Muscle of leg (tissue), 11 donors: ENCODE measurements around the gene CDYL2. TPM values are rescaled to one million over a fixed set of nuclear protein-coding genes. Genes with fewer than 3 reads are reported as not detected.
A peak's percentile ranks its signal among the peaks of the same experiment; 100 is the strongest.

Experiments used
- DNase-seq: peaks from one replicate; pipeline ENCODE4 v3.0.0; 2013
- H3K27ac ChIP-seq: one replicate; pipeline ENCODE4 v1.5.1; 2013; ENCODE audit warnings: mild to moderate bottlenecking, low read length, control low read depth
- H3K27me3 ChIP-seq: one replicate; pipeline ENCODE4 v1.6.1; 2013; ENCODE audit warnings: low read length; ENCODE audit not compliant: control insufficient read depth, insufficient read depth
- H3K36me3 ChIP-seq: one replicate; pipeline ENCODE4 v1.6.1; 2013; ENCODE audit warnings: low read length; ENCODE audit not compliant: control insufficient read depth, insufficient read depth
- H3K4me1 ChIP-seq: one replicate; pipeline ENCODE4 v1.6.1; 2013; ENCODE audit warnings: low read length; ENCODE audit not compliant: control insufficient read depth, insufficient read depth
- H3K4me3 ChIP-seq: one replicate; pipeline ENCODE4 v1.5.1; 2013; ENCODE audit warnings: low read length, control low read depth
- H3K9me3 ChIP-seq: replicated peaks from 2 replicates; pipeline ENCODE4 v1.6.1; 2013; ENCODE audit warnings: low read depth, low read length; ENCODE audit not compliant: control insufficient read depth
- WGBS: methylation state at CpG from one replicate; pipeline ENCODE4 v1.1.5; 2013; ENCODE audit warnings: missing lambda C conversion rate; ENCODE audit not compliant: insufficient coverage; 5-methylcytosine and 5-hydroxymethylcytosine counted together
- polyA plus RNA-seq, 8 donors: library from polyadenylated mRNA; unstranded; fragments of 120-200 nt; gene quantifications; one replicate each; pipeline versions ENCODE4 v1.2.1 to v1.2.3, GENCODE V29; 2013; ENCODE audit warnings: inconsistent platforms in 1 of 8, low replicate concordance in 1 of 8; ENCODE audit not compliant: insufficient read length in 8 of 8, insufficient read depth in 1 of 8
- total RNA-seq: library from RNA; stranded (reverse); fragments of 120-200 nt; gene quantifications from one replicate; pipeline ENCODE4 v1.2.4, GENCODE V29; 2013

The CDYL2 gene
- total and polyA plus RNA-seq, 9 donors: 1.9 to 3.7 (median 2.6) TPM

GRCh38 chr16:80596507-80597207 lies 207.7 kb downstream of the CDYL2 start:
- no peaks in the 10 kb centered on the region for H3K27me3 ChIP-seq
- H3K36me3 ChIP-seq: no peaks in the 10 kb centered on the region
- DNase-seq: no peak
- 81% methylated on average over 7 of the region's 7 CpGs for WGBS
- H3K4me3 ChIP-seq: no peak overlapping the region
- no peak overlapping the region for H3K27ac ChIP-seq
- no peaks in the 10 kb centered on the region for H3K9me3 ChIP-seq
- peaks cover 3% of the 10 kb centered on the region for H3K4me1 ChIP-seq

GRCh38 chr16:80594756-80595155 lies 209.6 kb downstream of the CDYL2 start:
- H3K36me3 ChIP-seq: no peaks in the 10 kb centered on the region
- no peak for DNase-seq
- no peak overlapping the region for H3K27ac ChIP-seq
- peaks cover 11% of the 10 kb centered on the region for H3K4me1 ChIP-seq
- no peaks in the 10 kb centered on the region for H3K9me3 ChIP-seq
- H3K4me3 ChIP-seq: no peak overlapping the region
- no peaks in the 10 kb centered on the region for H3K27me3 ChIP-seq

GRCh38 chr16:80592273-80592672 lies 212.1 kb downstream of the CDYL2 start:
- Histone ChIP-seq H3K36me3 (no peaks in the 10 kb centered on the region), H3K27me3 (no peaks in the 10 kb centered on the region), H3K4me3 (no peak overlapping the region), H3K9me3 (no peaks in the 10 kb centered on the region), H3K4me1 (peaks cover 11% of the 10 kb centered on the region), H3K27ac (no peak overlapping the region)
- DNase-seq: no peak
- WGBS: 80% methylated on average over 1 of the region's 2 CpGs

- H3K9me3 ChIP-seq: no peaks in the 10 kb centered on the region
- H3K4me3 ChIP-seq: no peak overlapping the region
- H3K4me1 ChIP-seq: peaks cover 11% of the 10 kb centered on the region
- no peaks in the 10 kb centered on the region for H3K36me3 ChIP-seq
- H3K27ac ChIP-seq: no peak overlapping the region
- 40% methylated on average over 4 of the region's 7 CpGs for WGBS
- peak; percentile 51 for DNase-seq
- H3K27me3 ChIP-seq: no peaks in the 10 kb centered on the region
Measured at GRCh38 chr16:80591071-80591915, 213.1 kb downstream of the CDYL2 start.

GRCh38 chr16:80587071-80587470 lies 217.3 kb downstream of the CDYL2 start:
- WGBS: 60% methylated on average over 1 of the region's 4 CpGs
- no peak overlapping the region for H3K4me3 ChIP-seq
- no peaks in the 10 kb centered on the region for H3K9me3 ChIP-seq
- DNase-seq: no peak
- peaks cover 19% of the 10 kb centered on the region for H3K4me1 ChIP-seq
- H3K36me3 ChIP-seq: no peaks in the 10 kb centered on the region
- H3K27ac ChIP-seq: no peak overlapping the region
- no peaks in the 10 kb centered on the region for H3K27me3 ChIP-seq

- DNase-seq: no peak
- peaks cover 14% of the 10 kb centered on the region for H3K4me1 ChIP-seq
- peaks cover 2% of the 10 kb centered on the region for H3K27me3 ChIP-seq
- H3K9me3 ChIP-seq: no peaks in the 10 kb centered on the region
- H3K4me3 ChIP-seq: no peak overlapping the region
- no peak overlapping the region for H3K27ac ChIP-seq
- no peaks in the 10 kb centered on the region for H3K36me3 ChIP-seq
Measured at GRCh38 chr16:80586476-80586875, 217.9 kb downstream of the CDYL2 start.

GRCh38 chr16:80585764-80586163 lies 218.6 kb downstream of the CDYL2 start:
- no CpG with 5 or more reads among the region's 4 CpGs for WGBS

GRCh38 chr16:80583466-80583865 lies 220.9 kb downstream of the CDYL2 start:
- Histone ChIP-seq H3K4me3 (no peak overlapping the region), H3K4me1 (peaks cover 7% of the 10 kb centered on the region), H3K27ac (no peak overlapping the region), H3K36me3 (no peaks in the 10 kb centered on the region), H3K9me3 (no peaks in the 10 kb centered on the region), H3K27me3 (peaks cover 4% of the 10 kb centered on the region)
- DNase-seq: no peak
- WGBS: 69% methylated on average over 3 of the region's 3 CpGs

More at GRCh38 chr16:80585764-80586163, 218.6 kb downstream of the CDYL2 start:
- Histone ChIP-seq H3K27me3 (peaks cover 2% of the 10 kb centered on the region), H3K4me3 (no peak overlapping the region), H3K4me1 (peaks cover 7% of the 10 kb centered on the region), H3K36me3 (no peaks in the 10 kb centered on the region), H3K27ac (no peak overlapping the region), H3K9me3 (no peaks in the 10 kb centered on the region)
- no peak for DNase-seq

- no peaks in the 10 kb centered on the region for H3K36me3 ChIP-seq
Measured at GRCh38 chr16:80580109-80580832, 224.1 kb downstream of the CDYL2 start.

More at GRCh38 chr16:80580109-80580832, 224.1 kb downstream of the CDYL2 start:
- H3K4me3 ChIP-seq: no peak overlapping the region
- peaks cover 7% of the 10 kb centered on the region for H3K4me1 ChIP-seq
- H3K9me3 ChIP-seq: no peaks in the 10 kb centered on the region
- 81% methylated on average over 5 of the region's 10 CpGs for WGBS
- H3K27ac ChIP-seq: no peak overlapping the region
- DNase-seq: no peak
- H3K27me3 ChIP-seq: peaks cover 4% of the 10 kb centered on the region
